ENCODE measurements around the gene GALNT12.
A peak's percentile ranks its signal among the peaks of the same experiment; 100 is the strongest.

GALNT12 gene

DNA sequence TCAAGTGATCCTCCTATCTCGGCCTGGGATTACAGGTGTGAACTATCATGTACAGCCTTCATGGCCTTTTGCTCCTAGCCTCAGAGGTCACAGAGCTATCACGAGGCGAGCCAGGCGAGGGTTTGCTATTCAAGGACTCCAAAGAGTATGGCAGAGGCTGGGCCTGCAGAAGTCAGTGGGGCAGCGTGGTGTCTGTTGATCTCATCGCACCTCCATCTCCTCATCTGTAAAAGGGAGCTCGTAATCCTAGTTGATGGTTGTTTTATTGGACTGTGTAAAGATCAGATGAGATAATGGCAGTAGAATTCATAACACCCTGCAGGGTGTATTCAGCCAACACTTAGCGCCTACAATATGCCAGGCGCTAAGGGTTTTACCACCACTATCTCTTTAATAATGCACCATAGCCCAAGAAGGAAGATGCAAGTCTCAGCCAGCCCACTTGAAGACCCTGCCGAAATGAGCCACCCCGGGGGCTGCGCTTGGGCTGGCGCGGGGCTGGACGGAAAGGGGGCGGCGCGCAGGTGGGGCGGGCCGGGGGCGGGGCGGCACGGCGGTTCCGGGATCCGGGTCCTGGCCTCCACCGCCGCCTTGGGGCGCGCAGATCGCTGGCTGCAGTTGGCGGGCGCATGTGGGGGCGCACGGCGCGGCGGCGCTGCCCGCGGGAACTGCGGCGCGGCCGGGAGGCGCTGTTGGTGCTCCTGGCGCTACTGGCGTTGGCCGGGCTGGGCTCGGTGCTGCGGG is at the start of gene GALNT12:
TSS of gene GALNT12 (plus strand) at position 601 of the 744 bp plus-strand sequence. CDS start at position 630, 29 bp downstream.
- DNase-seq = peak; percentile 56

DNA sequence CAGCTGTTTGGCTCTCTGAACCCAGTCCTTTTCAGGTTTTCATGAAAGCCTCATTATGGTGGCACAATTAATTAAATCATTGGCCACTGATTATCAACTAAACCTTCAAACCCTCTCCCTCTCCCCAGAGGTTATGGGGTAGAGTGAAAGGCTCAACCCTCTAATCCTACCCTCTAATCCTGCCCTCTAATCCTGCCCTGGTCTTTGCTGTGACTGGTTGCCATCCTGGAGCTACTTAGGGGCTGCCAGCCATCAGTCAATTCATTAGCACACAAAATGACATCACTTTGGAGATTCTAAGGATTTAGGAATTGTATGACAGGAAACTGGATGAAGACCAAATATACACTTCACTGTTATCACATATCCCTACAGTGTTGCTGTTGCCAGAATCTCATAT is 47.2 kb upstream of the GALNT12 start:
- DNase-seq = no peak

DNA sequence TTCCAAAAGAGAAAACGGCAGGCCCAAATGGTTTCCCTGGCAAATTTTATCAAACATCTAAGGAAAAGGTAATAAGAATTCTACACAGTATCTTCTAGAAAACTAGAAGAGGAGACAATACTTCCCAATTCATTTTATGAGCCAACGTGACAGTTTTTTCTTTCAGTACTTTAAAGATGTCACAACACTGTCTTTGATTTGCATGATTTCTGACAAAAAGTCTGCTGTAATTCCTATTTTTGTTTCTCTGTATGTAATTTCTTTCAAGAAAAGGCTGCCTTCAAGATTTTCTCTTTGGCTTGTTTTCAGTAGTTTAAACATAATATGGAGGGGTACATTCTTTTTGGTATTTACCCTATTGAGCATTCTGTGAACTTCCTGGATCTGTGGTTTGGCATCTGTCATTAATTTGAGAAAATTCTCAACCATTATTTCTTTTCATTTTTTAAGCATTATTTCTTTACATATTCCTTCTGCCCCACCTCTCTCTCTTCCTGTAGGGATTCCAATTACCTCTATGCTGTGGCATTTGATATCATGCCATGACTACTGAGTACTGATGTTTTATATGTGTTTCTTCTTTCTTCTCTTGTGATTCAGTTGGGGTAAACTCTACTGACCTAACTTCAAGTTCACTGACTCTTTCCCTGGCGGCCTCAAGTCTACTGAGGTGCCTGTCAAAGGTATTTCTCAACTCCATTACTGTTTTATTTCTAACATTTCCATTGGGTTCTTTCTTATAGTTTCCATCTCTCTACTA is 43.3 kb upstream of the GALNT12 start:
- no peak for DNase-seq

DNA sequence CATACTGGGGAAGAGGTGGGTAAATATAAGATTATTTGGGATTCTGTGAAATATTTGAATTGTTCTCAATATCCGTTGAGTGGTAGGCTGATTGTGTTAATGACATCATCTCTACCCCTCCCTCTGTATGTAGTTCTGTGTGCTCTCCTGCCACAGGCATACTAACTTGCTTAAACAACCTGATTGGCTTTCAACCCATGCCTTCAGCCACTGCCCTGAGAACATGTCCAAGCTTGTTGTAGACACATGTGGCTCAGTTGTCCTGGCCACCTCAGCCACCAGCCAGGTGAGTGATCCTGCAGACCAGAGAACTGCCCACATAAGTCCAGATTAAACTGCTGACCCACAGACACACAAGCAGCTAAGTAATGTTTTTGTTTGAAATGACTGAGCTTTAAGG is 42.2 kb upstream of the GALNT12 start:
- peak; percentile 47 for DNase-seq

DNA sequence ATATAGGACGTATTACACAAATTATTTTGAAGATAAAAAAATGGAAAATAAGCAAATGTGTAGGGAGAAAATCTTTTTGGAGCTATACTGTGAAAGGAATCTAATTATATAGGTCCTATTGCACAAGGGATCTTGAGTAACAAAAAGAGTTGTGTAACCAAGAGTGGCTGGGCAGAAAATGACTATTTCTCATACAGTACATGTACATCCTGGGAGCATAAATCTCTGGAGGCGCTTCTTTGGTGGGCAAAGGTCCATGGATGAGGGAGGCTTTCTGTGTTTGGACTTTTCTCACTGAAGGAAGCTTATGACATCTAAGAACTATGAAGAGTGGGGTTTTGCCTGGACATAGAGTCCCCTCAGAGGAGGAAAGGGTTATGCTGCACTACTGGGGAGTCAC is 40.9 kb upstream of the GALNT12 start:
- no peak for DNase-seq

DNA sequence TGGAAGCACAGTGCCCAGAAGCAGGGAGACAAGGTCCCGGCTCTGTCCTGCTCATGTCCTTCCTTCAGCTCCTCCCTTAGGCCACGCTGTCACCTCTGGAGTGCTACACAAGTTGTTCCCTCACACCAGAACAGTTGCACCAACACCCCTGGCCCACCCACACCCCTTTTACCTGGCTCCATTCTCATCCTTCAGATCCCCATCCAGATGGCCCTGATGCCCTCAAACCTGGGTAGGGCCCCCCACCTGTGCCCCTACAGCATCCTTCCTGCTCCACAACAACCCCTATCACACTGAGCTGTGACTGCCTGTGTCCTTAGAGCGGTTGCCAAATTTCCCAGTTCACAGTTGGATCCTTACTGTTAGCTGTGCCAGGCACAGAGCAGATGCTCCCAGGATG is 40.3 kb upstream of the GALNT12 start:
- no peak for DNase-seq

GRCh38 chr9:98767915-98768314 is 39.6 kb upstream of the GALNT12 start:
- DNase-seq = no peak

DNA sequence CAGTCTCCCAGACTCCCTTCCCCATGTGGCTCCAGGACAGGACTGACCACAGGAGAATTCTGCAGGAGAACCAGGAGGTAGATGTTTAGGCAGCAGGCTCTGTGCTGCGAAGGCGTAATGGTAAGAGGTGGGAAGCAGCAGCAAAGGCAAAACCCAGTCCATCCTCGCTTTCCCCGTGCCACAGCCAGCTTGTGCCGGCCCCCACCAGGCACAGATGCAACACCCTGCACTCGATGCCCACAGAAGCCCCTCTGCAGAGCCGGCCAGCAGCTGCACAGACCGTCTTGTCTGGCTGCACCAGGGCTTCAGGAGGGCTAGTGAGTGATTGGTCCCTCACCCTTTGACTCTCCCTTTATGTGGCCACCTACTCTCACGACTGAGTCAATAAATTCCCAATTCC is 39.1 kb upstream of the GALNT12 start:
- DNase-seq = no peak

DNA sequence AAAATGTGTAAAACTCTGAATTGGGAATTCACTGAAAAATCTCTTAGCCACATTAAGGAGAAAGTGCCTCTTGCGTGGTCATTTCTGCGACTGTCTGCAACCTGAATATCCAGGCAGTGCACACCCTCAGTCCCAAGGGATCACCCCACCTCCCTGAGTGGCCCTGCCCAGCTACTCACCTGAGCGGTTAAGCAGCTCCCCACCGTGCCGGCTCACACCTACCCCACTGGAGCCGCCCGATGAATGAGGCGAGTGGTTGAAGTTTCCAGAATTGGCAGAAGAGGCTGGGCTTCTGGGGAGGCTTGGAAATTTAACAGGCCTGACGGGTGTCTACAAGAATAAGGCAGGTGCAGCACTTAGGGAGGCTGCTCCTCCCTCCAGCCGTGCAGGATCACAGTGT is 36.8 kb upstream of the GALNT12 start:
- DNase-seq = no peak

DNA sequence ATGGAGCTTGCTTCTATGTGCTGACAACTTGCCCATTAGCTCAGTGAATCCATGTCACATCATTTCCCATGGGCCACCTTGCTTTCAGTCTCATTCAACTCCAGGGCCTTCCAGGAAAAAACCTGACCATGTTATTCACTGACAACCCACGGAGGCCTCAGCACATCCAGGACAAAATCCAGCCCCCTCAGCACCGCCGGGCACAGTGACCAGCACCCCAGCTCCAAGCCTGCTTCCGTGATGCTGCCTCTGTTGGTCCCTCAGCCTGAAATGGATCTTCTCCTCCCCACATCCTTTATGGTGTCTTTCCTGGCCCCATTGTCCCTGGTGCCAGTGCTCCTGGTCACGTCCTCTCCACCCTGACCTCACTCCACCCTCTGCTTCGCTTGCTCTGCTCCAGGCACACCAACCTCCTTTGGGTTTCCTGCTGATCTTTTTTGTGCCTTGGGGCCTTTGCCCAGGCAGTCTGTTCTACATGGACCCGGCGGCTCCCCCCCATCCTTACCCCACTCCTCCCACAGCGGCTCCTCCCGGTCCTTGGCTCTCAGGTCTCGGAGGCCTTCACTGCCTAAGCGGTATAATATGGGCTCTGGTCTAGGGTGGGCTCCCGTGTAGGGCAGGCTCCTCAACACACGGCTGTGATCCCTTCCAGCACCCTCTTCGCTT is 36.1 kb upstream of the GALNT12 start:
- DNase-seq = no peak

GRCh38 chr9:98772364-98773155 is 34.9 kb upstream of the GALNT12 start:
- no peak for DNase-seq

- DNase-seq = no peak
Measured at GRCh38 chr9:98773721-98774120, 33.7 kb upstream of the GALNT12 start.

GRCh38 chr9:98774746-98775145 is 32.7 kb upstream of the GALNT12 start:
- DNase-seq = no peak

GRCh38 chr9:98775831-98776441 is 31.5 kb upstream of the GALNT12 start:
- peak; percentile 67 for DNase-seq

DNA sequence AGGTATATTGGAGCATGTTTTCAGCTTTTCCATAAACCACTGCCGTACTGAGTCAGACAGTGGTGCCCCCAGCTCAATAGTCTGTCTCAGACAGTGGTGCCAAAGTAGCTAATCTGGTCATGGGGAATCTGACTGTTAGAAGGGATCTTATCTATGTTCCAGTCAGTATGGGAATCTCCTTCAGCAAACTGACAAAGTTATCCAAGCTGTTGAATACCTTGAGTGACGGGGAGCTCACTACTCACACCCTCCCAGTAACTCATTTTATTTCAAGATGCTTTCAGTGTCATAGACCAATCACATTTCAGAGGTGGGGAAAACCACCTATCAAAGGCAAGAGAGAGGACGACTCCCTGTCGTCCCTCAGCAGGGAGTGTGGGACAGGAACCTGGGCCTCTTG is 29.9 kb upstream of the GALNT12 start:
- no peak for DNase-seq

- DNase-seq = no peak
Measured at GRCh38 chr9:98778251-98778650, 29.2 kb upstream of the GALNT12 start.

DNA sequence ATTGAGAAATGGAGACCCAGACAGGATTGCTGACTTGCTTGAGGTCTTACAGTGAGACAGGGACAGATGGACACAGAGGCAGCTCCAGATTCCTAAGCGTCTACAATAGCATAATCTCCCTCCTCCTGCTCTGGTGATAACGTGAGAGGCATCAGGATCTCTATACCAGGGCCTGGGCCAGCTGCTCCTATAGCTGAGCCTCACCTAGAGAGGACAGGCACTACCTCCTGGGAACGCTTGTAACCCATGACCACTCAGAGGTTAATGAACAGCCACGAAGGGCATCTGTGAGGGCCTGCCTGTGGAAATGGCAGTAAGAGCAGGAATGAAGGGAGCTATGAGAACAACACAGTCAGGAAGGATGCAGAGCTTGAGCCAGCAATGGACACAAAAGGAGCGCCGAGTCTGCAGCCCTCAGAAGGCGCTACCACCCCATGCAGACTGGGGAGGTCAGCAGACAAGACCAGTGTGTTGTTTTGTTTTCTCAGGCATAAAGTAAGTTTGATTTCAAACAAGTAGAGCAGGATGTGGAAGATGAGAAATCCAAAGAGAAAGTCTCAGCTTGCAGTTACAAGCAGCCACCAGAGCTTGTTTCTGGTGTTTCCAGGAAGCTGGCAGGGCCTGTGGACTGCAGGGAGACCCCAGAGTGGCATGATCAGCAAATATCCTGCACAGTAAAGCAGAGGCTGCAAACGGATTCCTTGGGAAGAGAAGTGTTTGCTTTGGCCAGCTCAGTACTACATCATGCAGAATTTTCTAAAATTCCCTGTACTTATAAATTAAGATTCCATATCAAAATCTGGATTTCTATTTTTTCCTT is 28.5 kb upstream of the GALNT12 start:
- DNase-seq = no peak

DNA sequence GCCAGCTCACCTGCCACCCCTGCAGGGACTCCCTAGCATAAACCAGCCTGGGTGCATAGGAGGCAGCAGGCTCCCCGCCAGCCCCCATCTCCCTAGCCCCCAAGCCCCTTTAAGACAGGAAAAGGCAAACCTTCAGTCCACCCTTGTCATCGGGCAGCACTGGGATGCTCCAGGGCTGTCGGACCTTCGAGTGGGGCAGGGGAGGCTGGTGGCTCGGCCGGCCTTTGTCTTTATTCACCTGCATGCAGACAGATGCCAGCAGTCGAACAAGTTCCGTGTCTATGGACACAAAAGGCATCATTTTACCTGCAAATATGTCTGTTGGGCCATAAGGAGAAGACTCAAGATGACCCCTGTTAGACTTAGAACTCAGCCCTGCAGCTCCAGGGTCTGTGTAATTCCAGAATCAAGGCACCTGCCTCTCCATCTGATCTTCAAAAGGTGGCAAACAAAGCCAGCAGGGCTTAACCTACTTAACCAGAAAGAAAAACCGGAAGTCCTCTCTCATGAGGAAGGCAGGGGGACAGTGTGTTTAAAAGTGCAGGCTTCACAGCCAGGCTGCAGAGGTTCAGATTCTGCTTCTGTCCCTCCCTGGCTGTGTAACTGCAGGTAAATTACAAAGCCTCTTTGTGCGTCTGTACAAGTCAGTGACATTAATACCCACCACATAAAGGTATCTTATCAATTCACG is 27.3 kb upstream of the GALNT12 start:
- DNase-seq = no peak

DNA sequence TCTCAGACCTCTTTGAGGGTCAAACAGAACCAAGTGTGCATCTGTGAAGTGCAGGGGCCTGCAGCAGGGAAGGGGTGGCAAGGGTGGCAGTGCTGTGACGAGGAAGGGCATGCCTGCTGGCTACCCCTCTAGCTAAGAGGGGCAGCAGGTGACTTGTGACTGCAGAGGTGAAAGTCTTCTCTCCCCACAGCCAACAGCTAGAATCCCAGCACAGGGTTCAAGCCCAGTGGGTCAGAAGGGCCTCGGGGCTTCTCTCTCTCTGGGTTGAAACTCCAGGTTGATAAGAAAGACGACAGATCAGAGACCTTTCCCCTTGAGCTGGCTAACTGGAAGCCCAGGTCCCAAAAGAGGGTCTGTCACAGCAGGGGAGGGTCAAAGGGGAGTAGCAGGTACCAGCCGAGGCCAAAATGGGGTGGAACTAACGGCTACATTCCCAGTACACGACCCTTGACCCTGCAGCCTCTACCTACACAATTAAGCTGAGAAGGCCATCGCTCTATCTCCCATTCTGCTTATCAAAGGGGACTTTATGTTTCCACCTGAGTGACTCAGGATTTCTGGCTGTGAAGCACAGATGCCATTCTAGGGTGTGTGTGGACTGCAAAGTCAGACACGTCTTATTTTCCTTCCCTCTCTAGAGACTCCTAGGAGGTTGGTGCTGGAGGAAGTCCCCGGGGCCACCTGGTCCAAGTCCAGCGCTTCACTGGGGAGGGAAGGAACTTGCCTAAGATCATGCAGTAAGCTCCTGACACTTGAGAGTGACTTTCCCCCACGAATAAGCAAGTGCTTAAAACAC is 25.7 kb upstream of the GALNT12 start:
- no peak for DNase-seq
